ENCODE results near the gene MANEA.

- TF ChIP-seq CTCF (IDR thresholded peaks at IDR 0.05; ENCODE audit: poor library complexity), result no peak
- TF ChIP-seq EZH2phosphoT487 (IDR thresholded peaks at IDR 0.05; ENCODE audit: low read depth, severe bottlenecking, unreplicated experiment), result no peak
- no peak for TF ChIP-seq EZH2 (IDR thresholded peaks at IDR 0.05; ENCODE audit: borderline replicate concordance)
These were observed 52.2 kb downstream of the MANEA start for GRCh38 chr6:95629551-95629950.

Data from hepatocyte (in vitro differentiated cells).